ENCODE measurements around the gene NLRP10.

- no peak for TF ChIP-seq CTCF (IDR thresholded peaks at IDR 0.05; ENCODE audit: extremely low read depth in 1 of 2, insufficient read depth in 1 of 2, low read depth in 1 of 2, low read length in 2 of 2)
- TF ChIP-seq POLR2A (IDR thresholded peaks at IDR 0.05; ENCODE audit: low read depth, low read length) = no peak
These were observed 37.9 kb upstream of the NLRP10 start for GRCh38 chr11:8003187-8003586.

All from endothelial cell of umbilical vein (primary cell).